ENCODE measurements around the gene SCNN1G.
"Not testable (repeated sequence)": the region's sequence is repeated elsewhere in the genome, so short reads cannot be mapped to it uniquely, and the experiment has no call there.

The SCNN1G gene

GRCh38 chr16:23206986-23207385 lies 24.4 kb downstream of the SCNN1G start:
- DNase-seq = peak; percentile 24

DNA sequence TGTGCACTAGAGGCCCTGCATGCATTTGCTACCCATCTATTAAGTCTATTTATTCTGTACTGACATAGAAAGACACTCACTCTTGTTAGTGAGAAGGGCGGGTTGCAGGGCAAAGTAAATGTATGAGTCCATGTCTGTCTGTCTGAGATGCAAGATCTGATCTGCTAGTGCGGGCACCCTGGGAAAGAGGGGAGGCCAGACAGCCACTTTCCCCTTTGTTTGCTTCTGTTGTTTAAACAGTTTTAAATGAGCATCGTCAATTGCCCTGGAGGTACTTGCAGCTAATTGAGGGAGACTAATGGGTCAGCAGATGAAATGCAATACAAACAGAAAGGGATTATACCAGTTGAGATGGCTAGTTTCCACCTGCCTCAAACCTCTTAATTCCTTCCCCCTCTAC lies 24.9 kb downstream of the SCNN1G start:
- DNase-seq = peak; percentile 13

DNA sequence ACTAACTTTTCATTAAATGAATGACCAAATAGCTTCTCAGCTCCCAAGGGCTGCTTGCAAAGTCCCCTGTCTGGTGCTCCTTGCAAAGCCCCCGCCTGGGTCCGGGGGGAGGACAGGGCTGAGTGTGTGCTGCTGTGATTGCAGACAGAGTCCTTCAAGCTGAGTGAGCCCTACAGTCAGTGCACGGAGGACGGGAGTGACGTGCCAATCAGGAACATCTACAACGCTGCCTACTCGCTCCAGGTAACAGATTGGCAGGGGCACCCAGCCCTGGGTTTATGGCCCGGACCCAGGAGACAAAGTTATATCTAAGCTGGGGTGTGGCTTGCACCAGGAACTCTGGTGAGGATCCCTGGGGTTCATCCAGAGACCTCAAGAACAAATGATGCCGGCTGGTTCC lies 27.1 kb downstream of the SCNN1G start:
- DNase-seq = no peak

- no peak for DNase-seq
These were observed 31.3 kb downstream of the SCNN1G start for GRCh38 chr16:23213831-23214230.

- DNase-seq = no peak
These were observed 32.3 kb downstream of the SCNN1G start for GRCh38 chr16:23214796-23215195.

DNA sequence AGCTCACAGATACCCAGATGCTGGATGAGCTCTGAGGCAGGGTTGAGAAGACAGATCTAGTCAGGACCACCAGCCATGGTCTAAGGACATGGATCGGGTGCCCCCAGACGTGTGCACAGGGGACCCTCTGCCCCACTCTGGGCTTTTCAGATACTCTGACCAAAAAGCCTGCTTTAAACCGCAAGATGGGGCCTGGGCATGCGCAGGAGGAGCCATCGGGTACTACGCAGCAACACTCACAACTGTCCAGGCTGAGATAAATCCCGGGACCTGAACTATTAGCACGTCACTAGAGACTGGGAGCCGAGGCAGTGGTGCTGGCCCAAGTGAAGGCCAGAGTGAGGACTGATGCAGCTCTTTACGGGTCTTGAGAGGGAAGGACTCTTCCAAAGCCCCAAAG lies 32.9 kb downstream of the SCNN1G start:
- no peak for DNase-seq

- no peak for DNase-seq
These were observed 34.2 kb downstream of the SCNN1G start for GRCh38 chr16:23216658-23217246.

DNA sequence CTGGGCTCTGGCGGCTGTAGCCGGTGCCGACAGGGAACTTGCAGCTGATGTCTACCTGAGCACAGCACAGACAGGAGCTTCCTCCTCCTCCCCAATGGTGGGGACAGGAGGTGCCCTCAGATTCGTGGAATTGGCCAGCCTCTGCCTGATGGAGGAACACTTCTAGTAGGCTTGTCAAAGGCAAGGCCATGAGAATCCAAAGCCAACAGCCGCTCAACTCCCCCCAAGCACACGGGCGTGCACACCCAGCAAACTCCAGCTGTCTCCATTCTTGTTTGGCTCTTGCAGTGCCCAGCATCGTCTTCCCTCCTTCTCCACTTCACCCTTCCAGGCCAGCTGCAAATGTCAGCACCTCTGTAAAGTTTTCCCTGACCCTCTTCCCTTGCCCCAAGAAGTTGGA lies 35.1 kb downstream of the SCNN1G start:
- no peak for DNase-seq

DNA sequence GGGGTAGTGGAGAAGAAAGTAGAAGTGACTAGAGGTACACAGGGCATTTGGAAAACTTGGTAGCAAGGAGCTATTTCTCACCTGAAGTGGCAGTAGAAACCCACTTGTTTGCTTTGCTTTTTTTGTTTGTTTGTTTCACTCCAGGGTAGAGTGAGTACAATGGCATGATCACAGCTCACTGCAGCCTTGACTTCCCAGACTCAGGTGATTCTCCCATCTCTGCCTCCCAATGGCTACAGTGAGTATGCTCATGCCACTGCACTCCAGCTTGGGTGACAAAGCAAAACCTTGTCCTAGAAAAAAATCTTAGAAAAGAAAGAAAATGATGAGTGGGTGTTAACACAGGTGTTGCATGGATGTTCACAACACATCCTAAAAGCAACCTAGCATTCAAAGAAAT lies 40.4 kb downstream of the SCNN1G start:
- DNase-seq = no peak

DNA sequence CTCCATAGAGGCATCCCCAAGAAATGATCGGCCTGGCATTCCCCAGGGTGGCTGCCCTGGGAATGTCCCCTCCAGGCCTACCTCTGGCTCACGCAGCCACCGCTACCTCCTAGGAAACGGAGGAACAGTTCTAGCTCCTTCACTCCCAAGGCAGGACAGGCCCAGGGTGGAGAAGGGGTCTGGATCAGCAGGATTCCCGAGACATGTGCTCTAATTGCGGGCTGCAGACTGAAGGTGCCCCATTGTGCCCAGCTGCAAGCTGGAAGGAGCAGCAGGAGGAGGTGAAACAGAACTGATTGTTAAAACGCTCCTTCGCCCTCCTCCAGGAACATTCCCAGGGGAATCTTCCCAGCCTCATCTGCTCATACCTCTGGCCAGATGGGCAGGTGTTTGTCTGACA lies 40.8 kb downstream of the SCNN1G start:
- no peak for DNase-seq

DNA sequence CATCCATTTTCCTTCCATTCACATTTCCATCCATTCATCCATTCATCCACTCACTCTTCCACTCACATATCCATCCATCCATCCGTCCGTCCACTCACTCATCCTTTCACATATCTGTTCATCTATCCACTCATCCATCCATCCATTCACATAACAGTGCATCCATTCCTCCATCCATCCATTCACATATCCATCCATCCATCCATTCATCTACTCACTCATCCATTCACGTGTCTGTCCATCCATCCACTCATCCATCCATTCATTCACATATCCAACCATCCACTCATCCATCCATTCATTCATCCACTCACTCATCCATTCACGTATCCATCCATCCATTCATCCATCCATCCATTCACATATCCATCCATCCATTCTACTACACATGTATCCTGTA lies 42.6 kb downstream of the SCNN1G start:
- DNase-seq = no peak

GRCh38 chr16:23225634-23226033 lies 43.1 kb downstream of the SCNN1G start:
- no peak for DNase-seq

GRCh38 chr16:23227529-23227928 lies 45.0 kb downstream of the SCNN1G start:
- DNase-seq = no peak

- DNase-seq = no peak
These were observed 47.2 kb downstream of the SCNN1G start for GRCh38 chr16:23229714-23230113.

- DNase-seq = peak; percentile 35
These were observed 50.3 kb downstream of the SCNN1G start for GRCh38 chr16:23232806-23233205.

DNA sequence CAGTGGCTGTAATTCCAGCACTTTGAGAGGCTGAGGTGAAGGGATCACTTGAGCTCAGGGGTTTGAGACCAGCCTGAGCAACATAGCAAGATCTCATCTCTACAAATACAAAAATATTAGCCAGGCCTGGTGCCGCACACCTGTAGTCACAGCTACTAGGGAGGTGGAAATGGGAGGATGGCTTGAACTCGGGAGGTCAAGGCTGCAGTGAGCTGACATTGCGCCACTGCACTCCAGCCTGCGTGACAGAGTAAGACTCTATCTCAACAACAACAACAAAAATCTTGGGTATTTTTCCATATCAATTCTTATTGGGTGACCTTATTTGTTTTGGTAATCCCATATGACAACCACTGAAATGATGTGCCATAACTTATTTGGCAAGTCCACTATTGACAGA lies 52.6 kb downstream of the SCNN1G start:
- DNase-seq = no peak

DNA sequence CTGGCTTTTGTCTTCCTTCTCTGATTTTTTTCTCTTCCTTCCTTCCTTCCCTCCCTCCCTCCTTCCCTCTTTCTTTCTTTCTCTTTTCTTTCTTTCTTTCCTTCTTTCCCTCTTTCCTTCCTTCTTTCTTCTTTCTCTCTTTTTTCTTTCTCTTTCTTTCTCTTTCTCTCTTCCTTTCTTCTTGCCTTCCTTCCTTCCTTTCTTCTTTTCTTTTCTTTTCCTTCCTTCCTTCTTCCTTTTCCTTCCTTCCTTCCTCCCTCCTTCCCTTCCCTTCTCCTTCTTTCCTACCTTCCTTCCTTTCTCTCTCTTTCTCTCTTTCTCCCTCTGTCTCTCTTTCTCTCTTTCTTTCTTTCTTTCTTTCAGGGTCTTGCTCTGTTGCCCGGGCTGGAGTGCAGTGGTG lies 54.4 kb downstream of the SCNN1G start:
- DNase-seq = no peak

GRCh38 chr16:23240994-23241393 lies 58.4 kb downstream of the SCNN1G start:
- no peak for DNase-seq

DNA sequence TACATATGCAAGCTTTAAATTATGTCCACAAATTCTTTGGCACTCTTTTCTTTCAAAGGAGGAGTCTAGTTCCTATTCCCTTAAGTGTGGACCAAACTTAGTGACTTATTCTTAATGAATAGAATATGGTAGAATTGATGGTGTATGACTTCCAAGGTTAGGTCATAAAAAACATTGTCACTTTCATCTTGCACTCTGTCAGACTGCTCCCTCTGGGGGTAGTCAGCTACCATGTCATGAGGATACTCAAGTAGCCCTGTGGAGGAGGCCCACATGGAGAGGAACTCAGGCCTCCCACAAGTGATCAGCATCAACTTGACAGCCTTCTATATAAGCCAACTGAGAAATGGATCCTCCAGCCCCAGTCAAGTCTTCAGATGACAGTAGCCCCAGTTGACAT lies 61.6 kb downstream of the SCNN1G start:
- no peak for DNase-seq

DNA sequence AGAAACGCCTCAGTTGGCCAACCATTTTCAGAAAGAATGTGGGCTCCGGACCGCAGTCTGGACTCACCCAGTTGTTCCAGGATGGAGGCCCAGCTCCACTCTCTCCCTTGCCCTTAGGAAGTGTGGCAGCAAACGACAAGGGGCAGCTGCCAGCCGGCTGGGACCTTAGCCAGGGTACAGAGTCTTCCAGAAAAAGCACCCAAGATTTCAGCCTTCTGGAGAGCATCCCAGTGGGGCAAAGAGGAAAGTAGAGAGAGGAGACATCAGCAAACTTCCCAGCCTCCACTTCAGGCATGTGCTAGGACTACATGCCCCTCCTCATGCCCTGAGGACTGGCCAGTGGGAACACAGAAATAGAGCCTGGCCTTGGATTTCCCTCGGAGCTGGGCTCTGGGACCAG lies 62.7 kb downstream of the SCNN1G start:
- DNase-seq = no peak

DNA sequence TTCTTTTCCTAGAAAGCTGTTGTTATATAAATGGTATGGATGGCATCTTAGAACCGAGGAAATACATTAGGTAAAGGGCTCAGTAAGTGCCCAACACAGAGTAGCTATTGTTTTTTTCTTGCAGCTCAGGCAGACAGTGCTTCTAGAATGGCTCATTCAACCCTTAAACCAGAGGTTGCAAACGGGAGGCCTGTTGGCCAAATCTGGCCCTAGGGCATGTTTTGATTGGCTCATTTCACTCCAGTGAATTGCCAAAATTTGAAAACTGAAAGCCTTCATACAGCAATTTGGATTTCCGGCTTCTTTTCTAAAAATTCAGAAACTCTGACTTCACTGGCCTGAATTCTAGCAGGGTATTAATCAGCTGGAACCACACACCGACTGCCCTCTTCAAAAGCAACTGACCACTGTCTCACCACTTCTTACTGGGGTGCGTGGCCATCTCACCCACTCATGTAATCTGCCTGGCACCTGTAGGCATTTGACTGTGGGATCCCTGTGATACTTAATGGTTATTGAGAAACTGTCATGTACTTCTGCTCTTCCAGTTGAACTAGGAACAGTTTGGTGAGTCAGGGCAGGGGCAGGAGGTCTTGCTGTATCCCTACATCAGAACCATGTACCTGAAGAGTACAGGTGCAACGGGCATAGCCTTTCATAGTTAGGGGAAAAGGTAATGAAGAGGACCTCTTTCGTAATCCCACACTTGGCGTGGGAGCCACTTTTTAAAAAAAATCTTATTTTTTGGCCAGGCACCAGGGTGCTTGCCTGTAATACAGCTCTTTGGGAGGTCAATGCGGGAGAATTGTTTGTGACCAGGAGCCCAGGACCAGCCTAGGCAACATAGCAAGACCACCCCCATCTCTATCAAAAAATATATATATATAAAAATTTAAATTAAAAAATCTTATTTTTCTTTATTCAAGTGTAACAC lies 66.0 kb downstream of the SCNN1G start:
- DNase-seq = no peak

GRCh38 chr16:23249830-23250229 lies 67.3 kb downstream of the SCNN1G start:
- no peak for DNase-seq

GRCh38 chr16:23252310-23252709 lies 69.8 kb downstream of the SCNN1G start:
- no peak for DNase-seq

GRCh38 chr16:23253650-23254049 lies 71.1 kb downstream of the SCNN1G start:
- DNase-seq = not testable (repeated sequence)

GRCh38 chr16:23254338-23254737 lies 71.8 kb downstream of the SCNN1G start:
- DNase-seq = no peak
